ENCODE data around the gene NEDD4L. TPM values are rescaled to one million over a fixed set of nuclear protein-coding genes. Genes with fewer than 3 reads are reported as not detected.

Gene NEDD4L
- total RNA-seq, 4 donors from 2014 or later = 44.0 to 104 (median 59.6) TPM

- no peak for DNase-seq (ENCODE audit: low spot score in 2 of 2)
- WGBS = 47% methylated on average over 8 of the region's 8 CpGs
- H3K9me3 ChIP-seq = no peaks in the 10 kb centered on the region
- H3K27me3 ChIP-seq = no peaks in the 10 kb centered on the region
- H3K4me3 ChIP-seq = no peak overlapping the region
- no peak for TF ChIP-seq POLR2AphosphoS5 (IDR thresholded peaks at IDR 0.05)
- no peak for TF ChIP-seq CTCF (IDR thresholded peaks at IDR 0.05)
- no peak for TF ChIP-seq EP300 (IDR thresholded peaks at IDR 0.05)
- TF ChIP-seq POLR2A (IDR thresholded peaks at IDR 0.05) = no peak
- H3K36me3 ChIP-seq = no peaks in the 10 kb centered on the region
- H3K27ac ChIP-seq = no peak overlapping the region
- H3K4me1 ChIP-seq = no peaks in the 10 kb centered on the region
These were observed 73.9 kb downstream of the NEDD4L start for GRCh38 chr18:58117786-58118403.

GRCh38 chr18:58118536-58118935, 74.5 kb downstream of the NEDD4L start:
- H3K9me3 ChIP-seq = no peaks in the 10 kb centered on the region
- no peak overlapping the region for H3K27ac ChIP-seq
- 92% methylated on average over 6 of the region's 6 CpGs for WGBS

GRCh38 chr18:58119819-58120218, 75.8 kb downstream of the NEDD4L start:
- TF ChIP-seq POLR2A (IDR thresholded peaks at IDR 0.05) (no peak), CTCF (IDR thresholded peaks at IDR 0.05) (no peak), EP300 (IDR thresholded peaks at IDR 0.05) (no peak), POLR2AphosphoS5 (IDR thresholded peaks at IDR 0.05) (no peak)
- WGBS = 84% methylated on average over 9 of the region's 9 CpGs
- H3K27ac ChIP-seq = no peak overlapping the region
- H3K4me3 ChIP-seq = no peak overlapping the region
- DNase-seq (ENCODE audit: low spot score in 2 of 2) = no peak
- H3K27me3 ChIP-seq = no peaks in the 10 kb centered on the region
- H3K4me1 ChIP-seq = no peaks in the 10 kb centered on the region
- H3K36me3 ChIP-seq = no peaks in the 10 kb centered on the region
- H3K9me3 ChIP-seq = no peaks in the 10 kb centered on the region

More at GRCh38 chr18:58118536-58118935, 74.5 kb downstream of the NEDD4L start:
- Histone ChIP-seq H3K4me1 (no peaks in the 10 kb centered on the region), H3K4me3 (no peak overlapping the region), H3K27me3 (no peaks in the 10 kb centered on the region), H3K36me3 (no peaks in the 10 kb centered on the region)
- no peak for DNase-seq (ENCODE audit: low spot score in 2 of 2)
- TF ChIP-seq POLR2AphosphoS5 (IDR thresholded peaks at IDR 0.05) (no peak), CTCF (IDR thresholded peaks at IDR 0.05) (no peak), POLR2A (IDR thresholded peaks at IDR 0.05) (no peak), EP300 (IDR thresholded peaks at IDR 0.05) (no peak)

GRCh38 chr18:58124475-58124874, 80.4 kb downstream of the NEDD4L start:
- H3K27ac ChIP-seq = no peak overlapping the region
- no peaks in the 10 kb centered on the region for H3K27me3 ChIP-seq
- no peak for DNase-seq (ENCODE audit: low spot score in 2 of 2)
- H3K9me3 ChIP-seq = no peaks in the 10 kb centered on the region
- TF ChIP-seq EP300 (IDR thresholded peaks at IDR 0.05) (no peak), POLR2A (IDR thresholded peaks at IDR 0.05) (no peak), POLR2AphosphoS5 (IDR thresholded peaks at IDR 0.05) (no peak), CTCF (IDR thresholded peaks at IDR 0.05) (no peak)
- no peaks in the 10 kb centered on the region for H3K36me3 ChIP-seq
- no peak overlapping the region for H3K4me3 ChIP-seq
- H3K4me1 ChIP-seq = no peaks in the 10 kb centered on the region
- WGBS = 55% methylated on average over 3 of the region's 3 CpGs

- DNase-seq (ENCODE audit: low spot score in 2 of 2) = no peak
- Histone ChIP-seq H3K36me3 (no peaks in the 10 kb centered on the region), H3K4me3 (no peak overlapping the region), H3K27ac (no peak overlapping the region), H3K9me3 (no peaks in the 10 kb centered on the region), H3K4me1 (no peaks in the 10 kb centered on the region), H3K27me3 (no peaks in the 10 kb centered on the region)
- no peak for TF ChIP-seq EP300 (IDR thresholded peaks at IDR 0.05)
- no peak for TF ChIP-seq POLR2A (IDR thresholded peaks at IDR 0.05)
- TF ChIP-seq CTCF (IDR thresholded peaks at IDR 0.05) = no peak
- TF ChIP-seq POLR2AphosphoS5 (IDR thresholded peaks at IDR 0.05) = no peak
- WGBS = 100% methylated on average over 3 of the region's 3 CpGs
These were observed 81.2 kb downstream of the NEDD4L start for GRCh38 chr18:58125183-58125582.
